LNCaP clone FGC (cell line): Measurements from ENCODE around the gene MXD1.

Experiments used
- DNase-seq: peaks from one replicate; pipeline ENCODE4 v3.0.0-alpha.2; 2011; ENCODE audit warnings: low read depth
- H3K4me3 ChIP-seq: 2 replicates; pipeline ENCODE4 v1.5.1; 2011; ENCODE audit warnings: mild to moderate bottlenecking, low read depth, low read length, control low read depth
- CTCF ChIP-seq: IDR thresholded peaks from 2 replicates; pipeline ENCODE4 v1.5.1; 2012; ENCODE audit warnings: mild to moderate bottlenecking; ENCODE audit not compliant: control insufficient read depth, insufficient read depth; ENCODE audit errors: extremely low read depth

Gene MXD1

GRCh38 chr2:69969991-69970390 is 55.1 kb downstream of the MXD1 start:
- no peak overlapping the region for H3K4me3 ChIP-seq
- TF ChIP-seq CTCF: no peak
- no peak for DNase-seq

- no peak for DNase-seq
- no peak overlapping the region for H3K4me3 ChIP-seq
- TF ChIP-seq CTCF: no peak
These were observed 57.9 kb downstream of the MXD1 start for GRCh38 chr2:69972822-69973221.

- H3K4me3 ChIP-seq: no peak overlapping the region
- no peak for DNase-seq
- no peak for TF ChIP-seq CTCF
These were observed 58.4 kb downstream of the MXD1 start for GRCh38 chr2:69973335-69973735.

- no peak for TF ChIP-seq CTCF
- H3K4me3 ChIP-seq: no peak overlapping the region
- DNase-seq: no peak
These were observed 60.4 kb downstream of the MXD1 start for GRCh38 chr2:69975136-69975852.

- DNase-seq: no peak
- TF ChIP-seq CTCF: no peak
These were observed 61.0 kb downstream of the MXD1 start for GRCh38 chr2:69975853-69976462.

GRCh38 chr2:69977186-69977585 is 62.3 kb downstream of the MXD1 start:
- TF ChIP-seq CTCF: no peak
- no peak for DNase-seq
- no peak overlapping the region for H3K4me3 ChIP-seq

More at GRCh38 chr2:69975853-69976462, 61.0 kb downstream of the MXD1 start:
- no peak overlapping the region for H3K4me3 ChIP-seq

GRCh38 chr2:69977906-69978482 is 63.1 kb downstream of the MXD1 start:
- H3K4me3 ChIP-seq: no peak overlapping the region
- TF ChIP-seq CTCF: no peak
- no peak for DNase-seq
